Stimulated activated CD4-positive, alpha-beta T cell treated with anti-CD3 and anti-CD28 coated beads, Interleukin-1b, Interleukin-23, amount 100 ng/mL, for 24 hours (primary cell): ENCODE results near the gene GPATCH2L.

Experiments used
- DNase-seq, 4 experiments: peaks; one replicate each; pipeline ENCODE4 v3.0.0-alpha.2; 2020; ENCODE audit warnings: low read depth in 4 of 4, low spot score in 1 of 4

Gene GPATCH2L

DNA sequence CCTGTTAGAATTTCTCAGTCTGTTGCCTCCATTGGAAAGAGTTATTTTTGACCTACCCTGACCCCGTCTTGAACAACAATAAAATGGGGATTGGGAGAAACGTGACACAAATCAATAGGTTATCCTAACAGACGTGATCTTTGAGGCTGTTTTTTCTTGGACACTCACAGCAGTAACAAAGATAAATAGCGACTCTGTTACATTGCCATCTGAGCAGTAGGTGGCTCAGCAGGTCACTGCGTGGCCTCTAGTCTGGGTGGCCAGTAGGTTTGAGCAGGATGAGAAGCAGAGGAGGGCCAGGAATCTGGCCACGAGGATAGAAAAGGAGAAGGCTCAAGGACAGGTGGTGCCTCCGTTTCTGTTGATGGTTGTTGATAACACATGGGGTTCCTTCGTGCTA, 101.4 kb downstream of the GPATCH2L start:
- DNase-seq = no peak

DNA sequence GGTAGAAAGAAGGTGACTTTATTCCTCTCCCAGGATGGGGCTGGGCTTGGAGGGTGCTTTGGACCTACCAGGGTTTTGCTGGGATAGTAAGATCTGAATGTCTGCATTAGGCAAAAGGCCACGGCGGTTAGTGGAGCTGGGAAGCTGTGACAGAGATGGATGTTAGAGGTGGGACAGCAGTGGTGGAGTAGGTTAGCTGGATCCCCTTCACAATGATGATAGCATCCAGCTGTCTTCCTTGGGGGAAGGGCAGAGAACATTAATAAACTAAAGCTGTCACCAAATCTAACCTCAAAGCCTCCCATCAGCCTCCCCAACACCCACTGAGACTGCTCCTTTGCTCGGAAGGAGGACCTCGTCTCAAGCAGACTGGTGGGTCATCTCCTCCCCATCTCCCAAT, 104.8 kb downstream of the GPATCH2L start:
- DNase-seq = no peak

- no peak for DNase-seq
These were observed 105.5 kb downstream of the GPATCH2L start for GRCh38 chr14:76257111-76257803.

- no peak for DNase-seq
These were observed 106.2 kb downstream of the GPATCH2L start for GRCh38 chr14:76257842-76258397.

GRCh38 chr14:76259029-76259735, 107.5 kb downstream of the GPATCH2L start:
- DNase-seq = no peak

DNA sequence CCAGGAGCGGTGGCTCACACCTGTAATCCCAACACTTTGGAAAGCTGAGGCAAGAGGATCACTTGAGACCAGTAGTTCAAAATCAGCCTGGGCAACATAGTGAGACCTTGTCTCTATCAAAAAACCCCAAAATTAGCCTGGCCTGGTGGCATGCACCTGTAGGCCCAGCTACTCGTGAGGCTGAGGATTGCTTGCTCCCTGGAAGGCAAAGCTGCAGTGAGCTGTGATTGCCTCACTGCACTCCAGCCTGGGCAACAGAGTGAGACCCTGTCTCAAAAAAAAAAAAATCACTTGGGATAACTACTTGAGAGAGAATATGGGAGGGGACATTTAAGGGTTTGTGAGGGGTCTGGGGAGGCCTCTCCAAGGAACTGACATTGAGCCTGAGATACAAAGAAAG, 109.0 kb downstream of the GPATCH2L start:
- no peak for DNase-seq

- no peak for DNase-seq
These were observed 109.7 kb downstream of the GPATCH2L start for GRCh38 chr14:76261371-76261811.

- no peak for DNase-seq
These were observed 110.9 kb downstream of the GPATCH2L start for GRCh38 chr14:76262641-76263040.
